HCT116 (cell line): ENCODE results near the gene PRKAG2. TPM values are rescaled to one million over a fixed set of nuclear protein-coding genes. Genes with fewer than 3 reads are reported as not detected.

Experiments used
- ATAC-seq: fragments of 200-7000 bp; cut with Tn5 transposase; 2 replicates; pipeline ENCODE4 v1.9.1; 2020; ENCODE audit warnings: mild to moderate bottlenecking, moderate library complexity
- BruUV-seq: library from RNA; stranded (reverse); fragments of 400-500 nt; replicated peaks from 2 replicates; lab custom pipeline; 2021; lab: Mats Ljungman, UMichigan
- CTCF ChIA-PET: fragments of 300-600 bp; sonication (Branson Sonifier 250); formaldehyde crosslinking; loops from one replicate; lab custom pipeline; 2021; ENCODE audit warnings: antibody characterized with exemption; lab: Charles Lee
- POLR2A ChIA-PET: fragments of 300-600, 350-600 bp; sonication (Branson Sonifier 250); formaldehyde crosslinking; loops from one replicate; lab custom pipeline; 2021; ENCODE audit warnings: antibody characterized with exemption; lab: Charles Lee
- RAD21 ChIA-PET, 2 experiments: fragments of 300-600 bp; sonication (Branson Sonifier 250); formaldehyde crosslinking; loops; one replicate each; lab custom pipeline; 2023; ENCODE audit warnings: low total read pairs in 2 of 2; ENCODE audit not compliant: uncharacterized antibody in 2 of 2, unreplicated experiment in 2 of 2, low non-redundant PET in 1 of 2; lab: Charles Lee
- DNase-seq: peaks from one replicate; pipeline ENCODE4 v3.0.0-alpha.2; 2010; ENCODE audit warnings: low read depth, low spot score
- H2AFZ ChIP-seq: fragments of 200-600 bp; shearing (Covaris generic), sonication (generic); 2 replicates; pipeline ENCODE4 v1.6.1; 2017; ENCODE audit warnings: low read depth, mixed run types, mixed read lengths, antibody characterized with exemption, low read length; ENCODE audit not compliant: poor library complexity, severe bottlenecking
- H3K27ac ChIP-seq: 2 replicates; pipeline ENCODE4 v1.5.1; 2012; ENCODE audit warnings: low read depth, low read length
- H3K27me3 ChIP-seq: fragments of 200-600 bp; sonication (generic); 2 replicates; pipeline ENCODE4 v1.6.1; 2016; ENCODE audit warnings: mixed run types, low read length, mixed read lengths; ENCODE audit not compliant: insufficient read depth
- H3K36me3 ChIP-seq, 2 experiments: fragments of 200-500 bp in 1 of 2; fragments of 200-600 bp in 1 of 2; sonication (Bioruptor generic) in 1 of 2; sonication (generic) in 1 of 2; 2 replicates each; pipeline versions ENCODE4 v1.5.1 to v1.6.1; 2014 to 2016; ENCODE audit warnings: low read length in 2 of 2, inconsistent platforms in 1 of 2, mixed read lengths in 1 of 2, mixed run types in 1 of 2; ENCODE audit not compliant: insufficient read depth in 2 of 2, control insufficient read depth in 1 of 2
- H3K4me1 ChIP-seq, 2 experiments: fragments of 200-600 bp in 1 of 2; sonication (generic) in 1 of 2; 2 replicates each; pipeline versions ENCODE4 v1.5.1 to v1.6.1; 2012 to 2017; ENCODE audit warnings: low read length in 2 of 2, inconsistent platforms in 1 of 2, mild to moderate bottlenecking in 1 of 2, mixed read lengths in 1 of 2, mixed run types in 1 of 2, moderate library complexity in 1 of 2; ENCODE audit not compliant: insufficient read depth in 2 of 2, control insufficient read depth in 1 of 2
- H3K4me2 ChIP-seq: fragments of 200-600 bp; sonication (generic); 2 replicates; pipeline ENCODE4 v1.6.1; 2017; ENCODE audit warnings: mixed run types, low read length, mixed read lengths
- H3K4me3 ChIP-seq, 2 experiments: fragments of 200-600 bp in 1 of 2; sonication (generic) in 1 of 2; replicated peaks in 1 of 2; 2 replicates each; pipeline ENCODE4 v1.5.1; 2011 to 2016; ENCODE audit warnings: low read length in 2 of 2, control low read depth in 1 of 2, low read depth in 1 of 2, mild to moderate bottlenecking in 1 of 2, mixed read lengths in 1 of 2, mixed run types in 1 of 2
- H3K79me2 ChIP-seq: fragments of 200-600 bp; sonication (generic); 2 replicates; pipeline ENCODE4 v1.6.1; 2017; ENCODE audit warnings: mild to moderate bottlenecking, mixed run types, low read length, moderate library complexity, mixed read lengths; ENCODE audit not compliant: insufficient read depth
- H3K9ac ChIP-seq: fragments of 200-600 bp; sonication (generic); 2 replicates; pipeline ENCODE4 v1.6.1; 2016; ENCODE audit warnings: low read length, mixed read lengths
- H3K9me2 ChIP-seq: fragments of 200-600 bp; sonication (generic), shearing (Covaris generic); 2 replicates; pipeline ENCODE4 v1.6.1; 2017; ENCODE audit warnings: mixed run types, mild to moderate bottlenecking, moderate library complexity; ENCODE audit not compliant: insufficient read depth
- H3K9me3 ChIP-seq, 2 experiments: fragments of 200-500 bp in 1 of 2; fragments of 200-600 bp in 1 of 2; sonication (Bioruptor generic) in 1 of 2; sonication (generic) in 1 of 2; 2 replicates each; pipeline ENCODE4 v1.6.1; 2014 to 2017; ENCODE audit warnings: low read length in 2 of 2, mixed read lengths in 2 of 2, inconsistent platforms in 1 of 2, low read depth in 1 of 2, mild to moderate bottlenecking in 1 of 2, mixed run types in 1 of 2, moderate library complexity in 1 of 2; ENCODE audit not compliant: control insufficient read depth in 1 of 2, insufficient read depth in 1 of 2
- H4K20me1 ChIP-seq: fragments of 200-600 bp; sonication (generic), shearing (Covaris generic); 2 replicates; pipeline ENCODE4 v1.6.1; 2017; ENCODE audit warnings: mixed run types, mild to moderate bottlenecking, moderate library complexity; ENCODE audit not compliant: insufficient read depth
- CBX3 ChIP-seq: IDR thresholded peaks from 2 replicates; pipeline ENCODE4 v1.6.1; 2012; ENCODE audit warnings: low read depth
- CEBPB ChIP-seq: IDR thresholded peaks from 2 replicates; pipeline ENCODE4 v1.6.1; 2012; ENCODE audit warnings: low read depth
- EGR1 ChIP-seq: IDR thresholded peaks from 2 replicates; pipeline ENCODE4 v1.6.1; 2012; ENCODE audit warnings: low read depth
- EZH2 ChIP-seq: fragments of 200-600 bp; sonication (generic); IDR thresholded peaks from 2 replicates; pipeline ENCODE4 v1.6.1; 2017; ENCODE audit warnings: antibody characterized with exemption, mixed run types
- EZH2phosphoT487 ChIP-seq: fragments of 200-600 bp; IDR thresholded peaks from 2 replicates; pipeline ENCODE4 v1.6.1; 2018; ENCODE audit warnings: antibody characterized with exemption, borderline replicate concordance
- FOSL1 ChIP-seq: IDR thresholded peaks from 2 replicates; pipeline ENCODE4 v1.6.1; 2012; ENCODE audit warnings: low read depth
- JUND ChIP-seq: IDR thresholded peaks from 2 replicates; pipeline ENCODE4 v1.6.1; 2012
- POLR2A ChIP-seq: IDR thresholded peaks from 2 replicates; pipeline ENCODE4 v1.7.0; 2011; ENCODE audit warnings: borderline replicate concordance; ENCODE audit not compliant: insufficient read depth, insufficient read length; ENCODE audit errors: extremely low read depth
- POLR2AphosphoS5 ChIP-seq: IDR thresholded peaks from 2 replicates; pipeline ENCODE4 v1.6.1; 2011; ENCODE audit warnings: mild to moderate bottlenecking, low read depth, low read length, moderate library complexity
- RAD21 ChIP-seq: IDR thresholded peaks from 2 replicates; pipeline ENCODE4 v1.6.1; 2012; ENCODE audit warnings: low read depth, mild to moderate bottlenecking
- SIN3A ChIP-seq: IDR thresholded peaks from 2 replicates; pipeline ENCODE4 v1.6.1; 2012; ENCODE audit warnings: low read depth
- SP1 ChIP-seq: IDR thresholded peaks from 2 replicates; pipeline ENCODE4 v1.6.1; 2012; ENCODE audit warnings: low read depth
- SRF ChIP-seq: IDR thresholded peaks from 2 replicates; pipeline ENCODE4 v1.6.1; 2012; ENCODE audit warnings: low read depth
- YY1 ChIP-seq: IDR thresholded peaks from 2 replicates; pipeline ENCODE4 v1.6.1; 2011; ENCODE audit warnings: low read length, low read depth, moderate library complexity, mild to moderate bottlenecking; ENCODE audit not compliant: insufficient replicate concordance; ENCODE audit errors: extremely low read depth
- ZFX ChIP-seq: fragments of 450-650 bp; IDR thresholded peaks from 2 replicates; pipeline ENCODE4 v1.6.1; 2017
- ZNF274 ChIP-seq: fragments of 200-500 bp; sonication (Bioruptor generic); IDR thresholded peaks from 2 replicates; pipeline ENCODE4 v1.6.1; 2014; ENCODE audit warnings: mild to moderate bottlenecking, low read depth, low read length, inconsistent platforms
- intact Hi-C: fragments of 100-400 bp; cut with micrococcal nuclease; formaldehyde crosslinking; loops from 2 replicates; pipeline ENCODE4 v1.10.0; 2022
- total RNA-seq: library from RNA; stranded (reverse); gene quantifications from one replicate; pipeline ENCODE4 v1.2.1, GENCODE V29; 2021; ENCODE audit not compliant: unreplicated experiment
- TF ChIP-seq, protein P1 (sequence below): IDR thresholded peaks from 2 replicates; pipeline ENCODE4 v1.6.1; 2012
- TF ChIP-seq, protein P2 (sequence below), 3 experiments: fragments of 200-600 bp in 1 of 3; sonication (generic) in 1 of 3; IDR thresholded peaks in 2 of 3; conservative IDR thresholded peaks in 1 of 3; 2 replicates each; pipeline ENCODE4 v1.5.1; 2012 to 2017; ENCODE audit warnings: low read depth in 2 of 3, low read length in 2 of 3, antibody characterized with exemption in 1 of 3, borderline replicate concordance in 1 of 3, control low read depth in 1 of 3, mild to moderate bottlenecking in 1 of 3, mixed read lengths in 1 of 3, mixed run types in 1 of 3, moderate library complexity in 1 of 3; ENCODE audit not compliant: insufficient read depth in 1 of 3
- TF ChIP-seq, protein P3 (sequence below): IDR thresholded peaks from 2 replicates; pipeline ENCODE4 v1.6.1; 2012

The PRKAG2 gene
- total RNA-seq, 1 experiment from 2014 or later, result 23.6 TPM

DNA sequence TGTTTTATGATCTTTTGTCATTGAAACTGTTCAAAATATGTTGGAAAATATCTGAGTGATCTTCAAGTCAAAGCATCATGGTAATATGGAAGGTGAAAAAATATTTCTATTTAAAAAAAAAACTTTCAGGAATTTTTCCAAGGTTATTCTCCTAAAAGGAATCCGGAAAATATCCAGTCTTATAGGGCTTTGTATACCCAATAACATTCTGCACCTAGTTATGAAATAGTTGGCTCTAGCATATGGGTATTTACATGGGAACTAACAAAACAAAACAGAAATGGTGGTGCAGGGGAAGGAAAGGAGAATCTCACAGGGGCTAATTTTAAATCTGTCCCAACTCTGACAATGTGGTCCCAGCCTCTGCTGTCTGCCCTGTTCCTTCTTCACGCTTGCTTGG, 190.1 kb downstream of the PRKAG2 start:
- BruUV-seq, result no TSS peak
- POLR2A ChIA-PET, result no interaction called here
- no peaks in the 10 kb centered on the region for H3K9me3 ChIP-seq
- TF ChIP-seq YY1 (no peak), POLR2AphosphoS5 (no peak), RAD21 (no peak), ZFX (no peak), POLR2A (no peak)
- TF ChIP-seq, protein P1, sequence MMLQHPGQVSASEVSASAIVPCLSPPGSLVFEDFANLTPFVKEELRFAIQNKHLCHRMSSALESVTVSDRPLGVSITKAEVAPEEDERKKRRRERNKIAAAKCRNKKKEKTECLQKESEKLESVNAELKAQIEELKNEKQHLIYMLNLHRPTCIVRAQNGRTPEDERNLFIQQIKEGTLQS, result no peak
- CTCF ChIA-PET, result no interaction called here
- H3K79me2 ChIP-seq, result no peaks in the 10 kb centered on the region
- no peaks in the 10 kb centered on the region for H3K27me3 ChIP-seq
- intact Hi-C loops, result no loop called here
- RAD21 ChIA-PET, result no interaction called here
- peaks cover 27 to 61% of the 10 kb centered on the region in 2 experiments for H3K4me1 ChIP-seq
- H3K36me3 ChIP-seq, result no peaks in the 10 kb centered on the region
- ATAC-seq, result no peak; the same call in 1 of the 2 replicates
- H3K27ac ChIP-seq, result peak overlapping the region; percentile 57
- peak overlapping the region; percentile 59 for H2AFZ ChIP-seq
- H3K9ac ChIP-seq, result peak overlapping the region; percentile 61
- peak overlapping the region in 1 of 2 experiments; percentile 41; a peak in 1 of 4 replicates for H3K4me3 ChIP-seq
- peak overlapping the region; percentile 82 for H3K4me2 ChIP-seq
- H3K9me2 ChIP-seq, result no peaks in the 10 kb centered on the region
- no peaks in the 10 kb centered on the region for H4K20me1 ChIP-seq
- no peak for DNase-seq

DNA sequence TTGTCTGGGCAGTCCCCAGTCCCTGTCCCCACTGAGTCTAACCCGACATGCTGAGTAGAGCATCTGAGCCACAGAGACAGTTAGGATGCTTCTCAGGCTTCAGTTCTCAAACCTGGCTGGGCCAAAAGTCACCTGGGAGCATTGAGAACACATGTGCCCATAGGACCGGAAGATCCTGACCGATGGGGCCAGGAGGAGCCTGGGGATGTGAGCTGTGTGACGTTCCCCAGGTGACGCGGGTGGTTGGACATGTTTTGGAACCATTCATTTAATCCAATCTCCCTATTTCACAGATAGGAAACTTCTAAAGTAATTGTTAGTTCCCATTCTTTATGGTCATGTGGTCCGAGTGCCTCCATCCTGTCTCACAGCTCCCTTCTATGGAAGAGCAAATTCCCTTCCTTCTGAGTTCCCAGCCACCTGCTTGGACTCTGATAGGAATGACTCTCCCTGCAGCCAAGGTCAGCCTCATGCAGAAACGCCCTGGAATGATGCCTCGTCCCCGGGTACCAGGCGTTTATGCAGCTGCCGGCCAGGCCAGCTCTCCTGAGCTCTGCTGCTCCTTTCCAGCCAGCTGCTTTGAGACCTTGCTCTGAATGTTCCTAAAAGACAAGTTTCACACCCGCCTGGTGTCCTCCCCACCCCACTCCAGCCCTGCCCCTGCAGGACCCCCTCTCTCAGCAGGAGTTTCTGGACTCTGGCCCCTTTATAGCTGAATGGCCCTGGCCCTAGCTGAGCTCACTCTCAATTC, 190.7 kb downstream of the PRKAG2 start:
- Histone ChIP-seq H3K9me3 (no peaks in the 10 kb centered on the region), H3K27ac (no peak overlapping the region), H3K4me2 (peak overlapping the region; percentile 82; the same call in 1 of the 2 replicates), H2AFZ (peak overlapping the region; percentile 59), H3K9ac (peak overlapping the region; percentile 61; the same call in 1 of the 2 replicates), H3K4me3 (no peak overlapping the region), H3K36me3 (no peaks in the 10 kb centered on the region), H3K4me1 (peaks cover 27 to 61% of the 10 kb centered on the region in 2 experiments), H3K27me3 (no peaks in the 10 kb centered on the region), H3K9me2 (no peaks in the 10 kb centered on the region), H4K20me1 (no peaks in the 10 kb centered on the region), H3K79me2 (no peaks in the 10 kb centered on the region)
- RAD21 ChIA-PET, result no interaction called here
- no peak for DNase-seq
- CTCF ChIA-PET, result interaction anchor here (1.7 kb wide), 1 partner anchor 9 kb away, joined by 4 read pairs; no protein-coding TSS in a partner anchor
- intact Hi-C loops, result no loop called here
- no peak for ATAC-seq
- POLR2A ChIA-PET, result no interaction called here
- BruUV-seq, result no TSS peak
- TF ChIP-seq EGR1, result no peak
- no peak for TF ChIP-seq CBX3
- TF ChIP-seq, protein P2, sequence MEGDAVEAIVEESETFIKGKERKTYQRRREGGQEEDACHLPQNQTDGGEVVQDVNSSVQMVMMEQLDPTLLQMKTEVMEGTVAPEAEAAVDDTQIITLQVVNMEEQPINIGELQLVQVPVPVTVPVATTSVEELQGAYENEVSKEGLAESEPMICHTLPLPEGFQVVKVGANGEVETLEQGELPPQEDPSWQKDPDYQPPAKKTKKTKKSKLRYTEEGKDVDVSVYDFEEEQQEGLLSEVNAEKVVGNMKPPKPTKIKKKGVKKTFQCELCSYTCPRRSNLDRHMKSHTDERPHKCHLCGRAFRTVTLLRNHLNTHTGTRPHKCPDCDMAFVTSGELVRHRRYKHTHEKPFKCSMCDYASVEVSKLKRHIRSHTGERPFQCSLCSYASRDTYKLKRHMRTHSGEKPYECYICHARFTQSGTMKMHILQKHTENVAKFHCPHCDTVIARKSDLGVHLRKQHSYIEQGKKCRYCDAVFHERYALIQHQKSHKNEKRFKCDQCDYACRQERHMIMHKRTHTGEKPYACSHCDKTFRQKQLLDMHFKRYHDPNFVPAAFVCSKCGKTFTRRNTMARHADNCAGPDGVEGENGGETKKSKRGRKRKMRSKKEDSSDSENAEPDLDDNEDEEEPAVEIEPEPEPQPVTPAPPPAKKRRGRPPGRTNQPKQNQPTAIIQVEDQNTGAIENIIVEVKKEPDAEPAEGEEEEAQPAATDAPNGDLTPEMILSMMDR (IDR thresholded peaks at IDR 0.05 in 2 of 3, conservative IDR thresholded peaks at IDR 0.05 in 1 of 3; ENCODE audit: borderline replicate concordance in 1 of 3, insufficient read depth in 1 of 3, low read depth in 2 of 3, low read length in 2 of 3), result no peak
- TF ChIP-seq JUND, result no peak
- TF ChIP-seq EZH2, result no peak
- TF ChIP-seq ZFX, result no peak
- TF ChIP-seq SP1, result no peak
- TF ChIP-seq, protein P1, result no peak
- no peak for TF ChIP-seq SRF
- TF ChIP-seq, protein P3, sequence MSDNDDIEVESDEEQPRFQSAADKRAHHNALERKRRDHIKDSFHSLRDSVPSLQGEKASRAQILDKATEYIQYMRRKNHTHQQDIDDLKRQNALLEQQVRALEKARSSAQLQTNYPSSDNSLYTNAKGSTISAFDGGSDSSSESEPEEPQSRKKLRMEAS, result no peak
- no peak for TF ChIP-seq EZH2phosphoT487
- no peak for TF ChIP-seq RAD21
- TF ChIP-seq POLR2AphosphoS5, result no peak
- no peak for TF ChIP-seq ZNF274
- TF ChIP-seq POLR2A, result no peak
- no peak for TF ChIP-seq SIN3A
- no peak for TF ChIP-seq CEBPB
- TF ChIP-seq FOSL1, result no peak
